ENCODE data around the gene TCF19. TPM values are rescaled to one million over a fixed set of nuclear protein-coding genes. Genes with fewer than 3 reads are reported as not detected.

TCF19 gene
- total RNA-seq, result 10 to 100 TPM; 86.3 to 86.7 TPM

DNA sequence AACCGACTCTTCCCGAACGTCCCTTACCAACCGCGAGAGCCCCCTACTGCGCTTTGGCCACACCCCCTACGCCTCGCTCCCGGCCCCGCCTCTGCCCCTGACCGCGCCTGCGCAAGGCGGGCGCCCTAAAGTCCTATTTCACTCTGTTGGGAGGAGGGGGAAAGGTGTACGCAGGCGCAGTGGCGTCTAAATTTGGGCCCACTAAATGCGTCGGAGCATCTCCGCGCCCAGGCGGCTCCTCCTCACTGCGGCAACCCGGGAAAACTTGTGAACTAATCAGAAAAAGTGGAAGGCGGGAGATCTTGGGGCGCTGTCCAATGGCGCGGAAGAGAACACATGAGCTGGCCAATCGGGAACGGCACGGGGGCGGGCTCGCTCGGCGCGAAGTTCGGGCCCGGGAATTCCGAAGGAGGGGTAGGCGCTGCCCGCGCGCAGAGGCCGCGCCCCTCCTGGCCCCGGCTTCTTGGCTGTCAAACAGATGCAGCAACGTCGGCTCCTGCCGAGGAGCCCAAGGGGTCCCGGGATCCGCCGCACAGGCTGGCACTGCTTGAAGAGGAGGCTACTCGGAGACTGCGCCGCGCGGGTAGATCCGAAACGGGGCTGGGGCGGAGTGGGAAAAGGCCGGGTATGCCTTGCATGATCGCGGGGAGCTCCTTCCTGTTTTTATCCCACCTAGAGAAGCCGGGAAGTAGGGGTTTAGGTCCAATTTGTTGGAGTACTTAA, at the start of gene TCF19:
TSS of gene TCF19 (plus strand) at position 450 of the 723 bp plus-strand sequence. CDS start 881 bp downstream, outside the sequence.
- Mint-ChIP-seq H3K9me3 (no peaks in the 10 kb centered on the region), H3K27ac (peak within 1 kb of the TSS; percentile 84), H3K36me3 (ENCODE audit: low read depth) (peaks cover 44% of the 10 kb centered on the region), H3K27me3 (no peaks in the 10 kb centered on the region), H3K4me3 (peak within 1 kb of the TSS; percentile 87), H3K4me1 (peaks cover 46% of the 10 kb centered on the region)
- ChIA-PET POLR2A (interaction anchor here (0.9 kb wide), 1 partner anchor 541 kb away, joined by 10 read pairs; the partner anchor contains the start of genes MRPS18B and PPP1R10), CTCF (interaction anchor here (0.7 to 3.3 kb wide), 11 partner anchors 11 to 1228 kb away, joined by 3 to 20 read pairs (median 3); no protein-coding TSS in a partner anchor)
- peak; percentile 99 for DNase-seq

DNA sequence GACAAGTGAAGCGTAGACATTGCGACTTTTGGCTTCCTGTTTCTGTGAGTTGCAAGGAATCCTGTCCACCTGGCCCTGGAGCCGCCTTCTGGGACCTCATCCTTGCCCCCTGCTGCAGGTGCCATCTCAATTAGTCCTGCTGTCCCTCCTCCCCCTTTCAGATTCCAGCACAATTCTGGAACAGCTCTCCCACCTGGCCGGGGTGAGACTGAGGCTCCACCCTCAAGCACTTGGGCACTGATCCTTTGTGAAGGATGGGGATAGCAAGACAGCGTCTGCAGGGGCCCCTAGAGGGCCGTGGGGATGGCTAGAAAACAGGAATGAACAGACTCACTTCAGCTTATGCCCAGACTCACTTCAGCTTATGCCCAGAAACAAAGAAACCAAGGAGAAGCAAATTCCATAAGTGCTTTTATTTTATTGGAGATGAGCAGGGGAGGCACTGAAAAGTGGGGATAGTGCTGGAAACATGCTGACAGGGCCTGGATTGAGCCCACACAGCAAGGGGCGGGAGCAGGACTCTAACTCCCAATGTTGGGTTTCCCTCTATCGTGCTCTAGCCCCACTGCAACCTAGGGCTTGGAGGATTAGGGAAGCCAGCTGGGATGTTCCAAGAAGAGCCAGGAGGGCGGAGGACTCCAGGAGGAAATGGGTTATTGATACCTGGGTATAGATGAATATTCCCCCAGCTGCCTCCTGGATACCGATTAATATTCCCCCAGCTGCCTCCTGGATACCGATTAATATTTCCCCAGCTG, 47.4 kb upstream of the TCF19 start:
- no peaks in the 10 kb centered on the region for H3K9me3 Mint-ChIP-seq
- ChIA-PET POLR2A (no interaction called here), CTCF (no interaction called here)
- no peak for DNase-seq
- no peak overlapping the region for H3K4me3 Mint-ChIP-seq
- H3K36me3 Mint-ChIP-seq (ENCODE audit: low read depth), result no peaks in the 10 kb centered on the region
- H3K27me3 Mint-ChIP-seq, result peaks cover 15% of the 10 kb centered on the region
- H3K4me1 Mint-ChIP-seq, result no peaks in the 10 kb centered on the region
- H3K27ac Mint-ChIP-seq, result no peak overlapping the region

- Mint-ChIP-seq H3K4me3 (no peak overlapping the region), H3K27me3 (peaks cover 15% of the 10 kb centered on the region), H3K36me3 (ENCODE audit: low read depth) (no peaks in the 10 kb centered on the region), H3K9me3 (no peaks in the 10 kb centered on the region), H3K27ac (no peak overlapping the region), H3K4me1 (no peaks in the 10 kb centered on the region)
- DNase-seq, result no peak
- CTCF ChIA-PET, result interaction anchor here (1.3 to 1.9 kb wide), 2 partner anchors 9 to 20 kb away, joined by 4 read pairs; no protein-coding TSS in a partner anchor
- POLR2A ChIA-PET, result no interaction called here
Measured at GRCh38 chr6:31111712-31112111, 46.7 kb upstream of the TCF19 start.

- H3K27me3 Mint-ChIP-seq, result peaks cover 15% of the 10 kb centered on the region
- CTCF ChIA-PET, result interaction anchor here (0.7 to 1.9 kb wide), 3 partner anchors 10 to 198 kb away, joined by 3 to 4 read pairs (median 4); no protein-coding TSS in a partner anchor
- POLR2A ChIA-PET, result no interaction called here
Measured at GRCh38 chr6:31112478-31112877, 45.9 kb upstream of the TCF19 start, which contains the start of gene C6orf15. TSS of gene C6orf15 (minus strand) at chr6:31112575. CDS start at chr6:31112555, 20 bp downstream.

GRCh38 chr6:31113861-31114540, 44.4 kb upstream of the TCF19 start:
- H3K27me3 Mint-ChIP-seq, result peaks cover 17% of the 10 kb centered on the region
- no peak overlapping the region for H3K4me3 Mint-ChIP-seq
- POLR2A ChIA-PET, result interaction anchor here (0.6 kb wide), 1 partner anchor 33 kb away, joined by 3 read pairs; no protein-coding TSS in a partner anchor
- no peaks in the 10 kb centered on the region for H3K4me1 Mint-ChIP-seq
- CTCF ChIA-PET, result interaction anchor here (1.5 kb wide), 1 partner anchor 27 kb away, joined by 5 read pairs; no protein-coding TSS in a partner anchor
- H3K9me3 Mint-ChIP-seq, result no peaks in the 10 kb centered on the region
- H3K36me3 Mint-ChIP-seq (ENCODE audit: low read depth), result no peaks in the 10 kb centered on the region
- no peak overlapping the region for H3K27ac Mint-ChIP-seq
- no peak for DNase-seq

More at GRCh38 chr6:31112478-31112877, 45.9 kb upstream of the TCF19 start, which contains the start of gene C6orf15:
- H3K4me3 Mint-ChIP-seq, result no peak within 1 kb of the TSS
- no peaks in the 10 kb centered on the region for H3K4me1 Mint-ChIP-seq
- H3K9me3 Mint-ChIP-seq, result no peaks in the 10 kb centered on the region
- H3K36me3 Mint-ChIP-seq (ENCODE audit: low read depth), result no peaks in the 10 kb centered on the region
- H3K27ac Mint-ChIP-seq, result no peak within 1 kb of the TSS
- no peak for DNase-seq

GRCh38 chr6:31114541-31114878, 43.9 kb upstream of the TCF19 start, which contains the start of gene PSORS1C1:
TSS of gene PSORS1C1 (plus strand) at chr6:31114800. CDS start at chr6:31129633, 14,833 bp downstream.
- Mint-ChIP-seq H3K27me3 (peaks cover 16% of the 10 kb centered on the region), H3K36me3 (ENCODE audit: low read depth) (no peaks in the 10 kb centered on the region), H3K4me1 (no peaks in the 10 kb centered on the region), H3K9me3 (no peaks in the 10 kb centered on the region), H3K27ac (no peak within 1 kb of the TSS), H3K4me3 (no peak within 1 kb of the TSS)
- ChIA-PET CTCF (interaction anchor here (1.5 kb wide), 1 partner anchor 26 kb away, joined by 5 read pairs; no protein-coding TSS in a partner anchor), POLR2A (no interaction called here)
- DNase-seq, result no peak

DNA sequence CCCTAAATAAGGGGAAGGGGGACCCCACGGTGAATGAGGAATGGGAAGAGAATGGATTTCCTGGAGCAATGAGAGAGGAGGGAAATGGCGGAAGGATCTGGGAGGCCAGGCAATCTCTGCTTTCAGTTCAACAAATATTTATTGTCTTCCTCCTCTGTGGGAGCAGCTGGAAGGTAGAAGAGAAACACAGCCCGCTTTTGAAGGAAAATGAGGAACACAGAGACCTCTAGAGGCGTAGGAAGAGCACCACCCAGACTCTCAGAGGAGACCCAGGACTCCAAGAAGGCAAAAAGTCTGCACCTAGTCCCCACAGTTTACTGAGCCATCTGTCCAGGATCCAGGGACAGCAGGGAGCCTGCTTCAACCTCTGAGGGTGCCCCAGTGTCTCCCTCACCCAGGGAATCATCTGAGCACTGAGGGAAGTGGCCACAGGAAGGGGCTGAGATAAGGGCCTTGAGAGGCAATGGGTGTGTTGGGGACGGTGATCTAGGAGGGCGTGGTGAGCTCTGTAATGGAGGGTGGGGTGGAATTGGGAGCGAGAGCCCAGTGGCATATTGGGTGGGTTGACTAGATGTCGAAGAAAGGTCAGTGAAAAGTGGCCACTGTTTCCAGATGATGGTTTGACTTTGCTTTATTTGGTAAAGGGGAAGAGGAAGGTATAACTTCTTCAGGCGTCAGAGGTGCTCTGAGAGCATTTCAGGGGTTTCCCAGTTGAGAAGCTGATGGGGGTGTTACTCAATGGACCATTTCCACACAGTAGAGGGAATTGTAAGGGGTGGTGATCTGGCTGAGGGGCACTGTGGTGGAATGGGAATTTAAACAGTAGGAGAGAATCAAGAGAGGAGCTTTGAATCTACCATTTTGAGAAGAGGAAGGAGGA, 43.2 kb upstream of the TCF19 start:
- ChIA-PET CTCF (interaction anchor here (1.5 kb wide), 1 partner anchor 26 kb away, joined by 5 read pairs; no protein-coding TSS in a partner anchor), POLR2A (no interaction called here)
- no peaks in the 10 kb centered on the region for H3K9me3 Mint-ChIP-seq
- no peak overlapping the region for H3K27ac Mint-ChIP-seq
- no peaks in the 10 kb centered on the region for H3K36me3 Mint-ChIP-seq (ENCODE audit: low read depth)
- no peaks in the 10 kb centered on the region for H3K4me1 Mint-ChIP-seq
- H3K27me3 Mint-ChIP-seq, result peaks cover 11% of the 10 kb centered on the region
- H3K4me3 Mint-ChIP-seq, result no peak overlapping the region
- DNase-seq, result no peak

DNA sequence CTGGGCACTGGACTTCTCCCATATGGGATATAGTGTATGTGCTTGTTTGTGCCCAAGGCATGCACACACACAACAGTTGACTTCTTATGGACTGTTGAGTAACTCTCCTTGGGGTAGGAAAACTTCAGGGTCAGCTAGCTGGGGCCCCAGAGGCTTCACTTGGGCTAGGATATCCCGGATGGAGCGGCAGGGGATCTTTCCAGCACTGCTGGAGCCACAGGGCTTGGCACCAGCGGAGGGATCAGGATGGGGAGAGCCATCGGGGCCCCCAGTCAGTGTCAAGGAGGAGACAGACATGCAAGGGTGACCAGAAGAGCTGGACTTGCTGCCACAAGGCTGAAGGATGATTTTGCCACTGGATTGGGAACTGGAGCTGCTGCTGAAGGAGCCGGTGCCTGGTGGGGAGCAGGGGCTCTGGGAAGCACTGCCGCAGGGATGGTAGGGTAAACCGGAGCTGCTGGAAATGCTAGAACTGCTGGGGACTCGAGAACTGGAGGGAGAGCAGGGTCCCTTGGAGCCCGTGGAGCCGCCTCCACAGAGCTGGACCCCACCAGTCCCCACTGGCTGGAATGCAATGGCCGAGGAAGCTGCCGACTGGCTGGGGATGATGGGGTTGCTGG, 42.3 kb upstream of the TCF19 start:
- H3K4me3 Mint-ChIP-seq, result no peak overlapping the region
- no peaks in the 10 kb centered on the region for H3K9me3 Mint-ChIP-seq
- no peak for DNase-seq
- H3K27ac Mint-ChIP-seq, result no peak overlapping the region
- ChIA-PET POLR2A (no interaction called here), CTCF (interaction anchor here (0.9 to 1.6 kb wide), 4 partner anchors 11 to 30 kb away, joined by 3 to 5 read pairs (median 4); no protein-coding TSS in a partner anchor)
- H3K27me3 Mint-ChIP-seq, result peaks cover 7% of the 10 kb centered on the region
- H3K4me1 Mint-ChIP-seq, result no peaks in the 10 kb centered on the region
- no peaks in the 10 kb centered on the region for H3K36me3 Mint-ChIP-seq (ENCODE audit: low read depth)

DNA sequence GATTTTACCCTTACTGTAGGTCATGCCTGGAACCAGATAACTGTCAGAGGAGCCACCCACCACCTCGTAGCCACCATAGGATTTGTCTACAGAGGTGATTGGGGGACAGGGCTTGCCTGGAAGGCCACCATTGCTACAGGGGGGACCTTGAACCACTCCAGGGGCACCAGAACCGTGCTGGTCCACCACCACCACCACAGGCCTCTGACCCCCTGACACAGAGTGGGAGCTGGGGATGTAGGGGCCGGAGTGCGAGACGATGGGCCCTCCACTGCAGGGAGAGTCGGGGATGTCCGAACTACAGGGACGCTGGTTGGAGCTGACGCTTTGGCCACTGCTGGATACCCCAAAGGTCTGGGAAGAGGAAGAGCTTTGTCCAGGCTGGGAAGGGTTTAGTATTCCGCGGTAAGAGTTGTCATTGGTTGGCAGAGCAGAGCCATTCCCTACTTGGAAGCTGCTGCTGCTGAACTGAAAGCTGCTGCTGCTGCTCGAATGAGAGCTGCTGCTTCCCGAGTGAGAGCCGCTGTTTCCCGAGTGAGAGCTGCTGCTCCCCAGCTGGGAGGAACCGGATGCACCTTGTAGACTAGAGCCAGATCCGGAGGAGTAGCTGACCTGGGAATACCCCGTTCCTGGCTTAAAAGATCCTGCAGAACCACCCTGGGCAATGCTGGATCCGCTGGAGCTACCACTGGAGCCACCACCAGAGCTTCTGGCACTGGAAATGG, 41.6 kb upstream of the TCF19 start:
- DNase-seq, result no peak
- Mint-ChIP-seq H3K9me3 (no peaks in the 10 kb centered on the region), H3K36me3 (ENCODE audit: low read depth) (no peaks in the 10 kb centered on the region), H3K4me1 (no peaks in the 10 kb centered on the region), H3K27me3 (peaks cover 7% of the 10 kb centered on the region), H3K27ac (no peak overlapping the region), H3K4me3 (no peak overlapping the region)
- POLR2A ChIA-PET, result no interaction called here
- CTCF ChIA-PET, result interaction anchor here (0.9 to 1.6 kb wide), 4 partner anchors 10 to 30 kb away, joined by 3 to 5 read pairs (median 4); no protein-coding TSS in a partner anchor

GRCh38 chr6:31118178-31118577, 40.2 kb upstream of the TCF19 start:
- H3K4me3 Mint-ChIP-seq, result no peak overlapping the region
- ChIA-PET CTCF (interaction anchor here (1.4 kb wide), 1 partner anchor 31 kb away, joined by 4 read pairs; no protein-coding TSS in a partner anchor), POLR2A (no interaction called here)
- no peak overlapping the region for H3K27ac Mint-ChIP-seq
- no peaks in the 10 kb centered on the region for H3K36me3 Mint-ChIP-seq (ENCODE audit: low read depth)
- no peaks in the 10 kb centered on the region for H3K9me3 Mint-ChIP-seq
- peaks cover 7% of the 10 kb centered on the region for H3K27me3 Mint-ChIP-seq
- H3K4me1 Mint-ChIP-seq, result no peaks in the 10 kb centered on the region
- DNase-seq, result no peak
